Measurements from ENCODE around the gene FIGNL1. TPM values are rescaled to one million over a fixed set of nuclear protein-coding genes. Genes with fewer than 3 reads are reported as not detected.

Gene FIGNL1
- total and polyA plus RNA-seq, 2 of the 4 experiments (the other 2 are of a cell fraction) = 8.2 to 27.1 TPM

DNA sequence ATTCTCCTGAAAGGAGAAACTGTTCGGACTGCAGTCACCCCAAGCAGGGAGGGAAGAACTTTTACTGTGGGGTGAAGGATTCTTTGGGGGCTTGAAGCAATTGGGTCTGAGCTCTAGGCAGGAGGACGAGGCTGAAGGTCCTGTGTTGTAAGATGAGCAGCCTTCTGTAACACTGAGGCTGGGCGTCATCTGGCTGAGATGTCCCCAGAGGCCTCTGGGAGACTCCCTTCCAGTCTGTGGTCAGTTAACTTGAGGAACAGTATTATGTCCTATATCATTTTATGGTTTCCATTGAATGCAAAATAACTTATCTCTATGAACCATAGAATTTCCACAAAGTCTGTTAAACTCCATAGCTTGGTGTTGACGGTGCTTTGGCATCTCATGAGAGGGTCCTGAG, 26.3 kb downstream of the FIGNL1 start:
- intact Hi-C loops (cut with micrococcal nuclease) = no loop called here
- Histone ChIP-seq H3K27me3 (ENCODE audit: control insufficient read depth, insufficient read depth, low read length) (no peaks in the 10 kb centered on the region; the same call in none of the 2 replicates), H3K9me3 (ENCODE audit: control insufficient read depth, insufficient read depth, low read length) (no peaks in the 10 kb centered on the region), H3K23ac (ENCODE audit: low read depth, low read length) (no peak overlapping the region), H3K4me3 (ENCODE audit: insufficient read depth, low read depth, low read length) (no peak overlapping the region), H3K36me3 (ENCODE audit: control insufficient read depth, insufficient read depth, low read length) (no peaks in the 10 kb centered on the region), H3K4me1 (ENCODE audit: control insufficient read depth, insufficient read depth, low read length) (no peaks in the 10 kb centered on the region), H4K20me1 (ENCODE audit: insufficient read depth, low read length) (no peaks in the 10 kb centered on the region), H2BK5ac (ENCODE audit: low read depth, low read length, poor library complexity, severe bottlenecking) (no peak overlapping the region), H3K27ac (ENCODE audit: insufficient read depth, low read length) (no peak overlapping the region), H2AK5ac (ENCODE audit: low read depth, low read length) (no peak overlapping the region), H4K8ac (ENCODE audit: low read depth in 2 of 2, low read length in 2 of 2) (no peak overlapping the region), H2AFZ (replicated peaks; ENCODE audit: low read length, poor library complexity) (no peak overlapping the region), H2BK15ac (ENCODE audit: low read depth, low read length) (no peak overlapping the region), H3K79me1 (ENCODE audit: low read depth in 1 of 2, low read length in 2 of 2) (no peaks in the 10 kb centered on the region), H3K4me2 (ENCODE audit: low read depth, low read length) (no peak overlapping the region), H3K9me1 (ENCODE audit: insufficient read depth, low read length) (no peaks in the 10 kb centered on the region), H2AK9ac (replicated peaks; ENCODE audit: low read depth, low read length, poor library complexity) (no peak overlapping the region), H3K4ac (ENCODE audit: low read depth, low read length) (no peak overlapping the region), H2BK120ac (ENCODE audit: low read depth, low read length) (no peak overlapping the region), H3K14ac (replicated peaks; ENCODE audit: low read depth, low read length) (no peak overlapping the region), H3K9ac (ENCODE audit: low read depth, low read length) (no peak overlapping the region), H2BK20ac (ENCODE audit: low read depth, low read length) (no peak overlapping the region), H4K91ac (ENCODE audit: insufficient read depth, low read depth, low read length) (no peak overlapping the region), H3K56ac (ENCODE audit: extremely low read depth, insufficient read depth, low read length) (no peak overlapping the region), H4K5ac (ENCODE audit: low read depth, low read length) (no peak overlapping the region), H3K18ac (ENCODE audit: low read depth, low read length) (no peak overlapping the region)
- dilution Hi-C loops (cut with HindIII; ENCODE audit: low sequenced_read_pairs, unreplicated experiment) = no loop called here
- POLR2A ChIA-PET (ENCODE audit: unreplicated experiment) = no interaction called here
- CTCF ChIA-PET = interaction anchor here (1.2 kb wide), 1 partner anchor 19 kb away, joined by 3 read pairs; no protein-coding TSS in a partner anchor
- in situ Hi-C loops (cut with MboI; ENCODE audit: low sequenced_read_pairs) = no loop called here
- TF ChIP-seq FOS (IDR thresholded peaks at IDR 0.05; ENCODE audit: low read depth, low read length) (no peak), POLR2A (IDR thresholded peaks at IDR 0.05; ENCODE audit: low read depth, low read length) (no peak), MAZ (IDR thresholded peaks at IDR 0.05; ENCODE audit: borderline replicate concordance, low read depth, low read length) (no peak), MAFK (IDR thresholded peaks at IDR 0.05; ENCODE audit: low read depth, low read length) (no peak), BHLHE40 (IDR thresholded peaks at IDR 0.05; ENCODE audit: low read depth, low read length) (no peak), RAD21 (IDR thresholded peaks at IDR 0.05; ENCODE audit: low read length) (no peak)
- TF ChIP-seq, protein P1, sequence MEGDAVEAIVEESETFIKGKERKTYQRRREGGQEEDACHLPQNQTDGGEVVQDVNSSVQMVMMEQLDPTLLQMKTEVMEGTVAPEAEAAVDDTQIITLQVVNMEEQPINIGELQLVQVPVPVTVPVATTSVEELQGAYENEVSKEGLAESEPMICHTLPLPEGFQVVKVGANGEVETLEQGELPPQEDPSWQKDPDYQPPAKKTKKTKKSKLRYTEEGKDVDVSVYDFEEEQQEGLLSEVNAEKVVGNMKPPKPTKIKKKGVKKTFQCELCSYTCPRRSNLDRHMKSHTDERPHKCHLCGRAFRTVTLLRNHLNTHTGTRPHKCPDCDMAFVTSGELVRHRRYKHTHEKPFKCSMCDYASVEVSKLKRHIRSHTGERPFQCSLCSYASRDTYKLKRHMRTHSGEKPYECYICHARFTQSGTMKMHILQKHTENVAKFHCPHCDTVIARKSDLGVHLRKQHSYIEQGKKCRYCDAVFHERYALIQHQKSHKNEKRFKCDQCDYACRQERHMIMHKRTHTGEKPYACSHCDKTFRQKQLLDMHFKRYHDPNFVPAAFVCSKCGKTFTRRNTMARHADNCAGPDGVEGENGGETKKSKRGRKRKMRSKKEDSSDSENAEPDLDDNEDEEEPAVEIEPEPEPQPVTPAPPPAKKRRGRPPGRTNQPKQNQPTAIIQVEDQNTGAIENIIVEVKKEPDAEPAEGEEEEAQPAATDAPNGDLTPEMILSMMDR (conservative IDR thresholded peaks at IDR 0.05; ENCODE audit: low read depth, low read length) = no peak
- TF ChIP-seq, protein P2, sequence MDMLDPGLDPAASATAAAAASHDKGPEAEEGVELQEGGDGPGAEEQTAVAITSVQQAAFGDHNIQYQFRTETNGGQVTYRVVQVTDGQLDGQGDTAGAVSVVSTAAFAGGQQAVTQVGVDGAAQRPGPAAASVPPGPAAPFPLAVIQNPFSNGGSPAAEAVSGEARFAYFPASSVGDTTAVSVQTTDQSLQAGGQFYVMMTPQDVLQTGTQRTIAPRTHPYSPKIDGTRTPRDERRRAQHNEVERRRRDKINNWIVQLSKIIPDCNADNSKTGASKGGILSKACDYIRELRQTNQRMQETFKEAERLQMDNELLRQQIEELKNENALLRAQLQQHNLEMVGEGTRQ (IDR thresholded peaks at IDR 0.05; ENCODE audit: low read depth, low read length) = no peak
- no CpG with 5 or more reads among the region's 4 CpGs for WGBS, 2 experiments (ENCODE audit: extremely low coverage in 2 of 2, insufficient read length in 1 of 2)
- DNase-seq = no peak
- no peak for ATAC-seq (ENCODE audit: low read depth)
- no TSS peak for BruUV-seq (replicated peaks)
